ENCODE results near the gene DAP.

GRCh38 chr5:10741661-10742060, 19.4 kb downstream of the DAP start:
- TF ChIP-seq CTCF (conservative IDR thresholded peaks at IDR 0.05; ENCODE audit: low read depth, low read length) (no peak; the same call in 1 of the 2 replicates), EZH2 (IDR thresholded peaks at IDR 0.05; ENCODE audit: borderline replicate concordance, low read depth, low read length, poor library complexity, severe bottlenecking) (no peak)

Measured in A673 (cell line).